ENCODE results near the gene PRRG3. TPM values are rescaled to one million over a fixed set of nuclear protein-coding genes. Genes with fewer than 3 reads are reported as not detected.
"Not testable (repeated sequence)": the region's sequence is repeated elsewhere in the genome, so short reads cannot be mapped to it uniquely, and the experiment has no call there.

The PRRG3 gene
- total and polyA plus RNA-seq, 9 donors, result 0.34 to 9.2 (median 2.7) TPM

GRCh38 chrX:151695583-151696340 is 504 bp downstream of the PRRG3 start:
- TF ChIP-seq POLR2A (IDR thresholded peaks at IDR 0.05), result no peak
- no peak for TF ChIP-seq CTCF (IDR thresholded peaks at IDR 0.05)
- Histone ChIP-seq H3K27ac (no peak overlapping the region), H3K9me3 (peaks cover 0 to 4% of the 10 kb centered on the region in 2 donors), H3K4me3 (peak overlapping the region; percentile 9), H3K4me1 (ENCODE audit: insufficient read depth) (no peaks in the 10 kb centered on the region), H3K27me3 (no peaks in the 10 kb centered on the region), H3K36me3 (no peaks in the 10 kb centered on the region)
- no peak for DNase-seq
- 43 to 56% (median 46%) methylated on average over 19 of the region's 19 CpGs for WGBS, 3 donors
- intact Hi-C loops (cut with DNase I), result no loop called here

- 86 to 96% (median 88%) methylated on average over 8 of the region's 8 CpGs for WGBS, 3 donors
- H3K36me3 ChIP-seq; intact Hi-C loops (cut with DNase I); H3K9me3 ChIP-seq; DNase-seq; H3K27me3 ChIP-seq; H3K4me1 ChIP-seq (ENCODE audit: insufficient read depth); H3K27ac ChIP-seq; H3K4me3 ChIP-seq: not testable (repeated sequence)
Observed at GRCh38 chrX:151697082-151697481, 1.8 kb downstream of the PRRG3 start.

- Histone ChIP-seq H3K27ac (no peak overlapping the region), H3K4me1 (ENCODE audit: insufficient read depth) (no peaks in the 10 kb centered on the region), H3K9me3 (peaks cover 0 to 4% of the 10 kb centered on the region in 2 donors), H3K4me3 (no peak overlapping the region), H3K27me3 (no peaks in the 10 kb centered on the region), H3K36me3 (no peaks in the 10 kb centered on the region)
- 56 to 67% (median 60%) methylated on average over 4 of the region's 4 CpGs for WGBS, 3 donors
- DNase-seq, result no peak
- TF ChIP-seq CTCF (IDR thresholded peaks at IDR 0.05), result no peak
- no peak for TF ChIP-seq POLR2A (IDR thresholded peaks at IDR 0.05)
- no peak for TF ChIP-seq EP300 (IDR thresholded peaks at IDR 0.05)
- intact Hi-C loops (cut with DNase I), result no loop called here
Observed at GRCh38 chrX:151697522-151697921, 2.3 kb downstream of the PRRG3 start.

- no peaks in the 10 kb centered on the region for H3K27me3 ChIP-seq
- no peaks in the 10 kb centered on the region for H3K36me3 ChIP-seq
- H3K4me1 ChIP-seq (ENCODE audit: insufficient read depth), result no peaks in the 10 kb centered on the region
- H3K4me3 ChIP-seq, result no peak overlapping the region
- H3K9me3 ChIP-seq, result peaks cover 0 to 4% of the 10 kb centered on the region in 2 donors
- intact Hi-C loops (cut with DNase I), result no loop called here
- no peak for DNase-seq
- TF ChIP-seq CTCF (IDR thresholded peaks at IDR 0.05), result no peak
- no peak for TF ChIP-seq EP300 (IDR thresholded peaks at IDR 0.05)
- TF ChIP-seq POLR2A (IDR thresholded peaks at IDR 0.05), result no peak
- 62 to 75% (median 66%) methylated on average over 6 of the region's 6 CpGs for WGBS, 3 donors
- H3K27ac ChIP-seq, result no peak overlapping the region
Observed at GRCh38 chrX:151698485-151698884, 3.2 kb downstream of the PRRG3 start.

GRCh38 chrX:151699746-151700145 is 4.5 kb downstream of the PRRG3 start:
- no peak overlapping the region for H3K4me3 ChIP-seq
- no peaks in the 10 kb centered on the region for H3K4me1 ChIP-seq (ENCODE audit: insufficient read depth)
- H3K27me3 ChIP-seq, result no peaks in the 10 kb centered on the region
- no peaks in the 10 kb centered on the region for H3K36me3 ChIP-seq
- WGBS, 3 donors, result 82 to 91% (median 88%) methylated on average over 9 of the region's 9 CpGs
- peaks cover 0 to 4% of the 10 kb centered on the region in 2 donors for H3K9me3 ChIP-seq
- H3K27ac ChIP-seq, result no peak overlapping the region
- TF ChIP-seq CTCF (IDR thresholded peaks at IDR 0.05) (no peak), POLR2A (IDR thresholded peaks at IDR 0.05) (no peak), EP300 (IDR thresholded peaks at IDR 0.05) (no peak)
- intact Hi-C loops (cut with DNase I), result no loop called here
- DNase-seq, result no peak

Measured in ovary (tissue), 9 donors.